HEK293 (cell line): ENCODE data around the gene RACK1.

Source experiments
- KLF7 ChIP-seq: fragments of 450-650 bp; formaldehyde crosslinking; IDR thresholded peaks from 2 replicates; pipeline ENCODE4 v1.5.1; 2016; ENCODE audit warnings: missing biosample characterization, missing genetic modification characterization, borderline replicate concordance
- MZF1 ChIP-seq: fragments of 450-650 bp; formaldehyde crosslinking; IDR thresholded peaks from 2 replicates; pipeline ENCODE4 v1.5.1; 2017; ENCODE audit warnings: missing biosample characterization, missing genetic modification characterization, borderline replicate concordance
- PATZ1 ChIP-seq: fragments of 450-650 bp; formaldehyde crosslinking; IDR thresholded peaks from 2 replicates; pipeline ENCODE4 v1.5.1; 2016; ENCODE audit warnings: missing biosample characterization, missing genetic modification characterization
- SP3 ChIP-seq: fragments of 450-650 bp; formaldehyde crosslinking; IDR thresholded peaks from 2 replicates; pipeline ENCODE4 v1.5.1; 2016; ENCODE audit warnings: missing biosample characterization, missing genetic modification characterization
- ZBTB26 ChIP-seq: fragments of 450-650 bp; formaldehyde crosslinking; optimal IDR thresholded peaks from 2 replicates; pipeline ENCODE3; 2016; ENCODE audit warnings: missing biosample characterization, mild to moderate bottlenecking, missing genetic modification characterization
- ZBTB7A ChIP-seq: fragments of 450-650 bp; formaldehyde crosslinking; IDR thresholded peaks from 2 replicates; pipeline ENCODE4 v1.5.1; 2016; ENCODE audit warnings: low read depth, missing biosample characterization, missing genetic modification characterization
- ZBTB8A ChIP-seq: fragments of 450-650 bp; formaldehyde crosslinking; IDR thresholded peaks from 2 replicates; pipeline ENCODE4 v1.5.1; 2016; ENCODE audit warnings: missing biosample characterization, missing genetic modification characterization
- ZEB2 ChIP-seq: fragments of 450-650 bp; formaldehyde crosslinking; IDR thresholded peaks from 2 replicates; pipeline ENCODE4 v1.5.1; 2016; ENCODE audit warnings: missing biosample characterization, missing genetic modification characterization
- ZNF24 ChIP-seq: fragments of 450-650 bp; formaldehyde crosslinking; IDR thresholded peaks from 2 replicates; pipeline ENCODE4 v1.5.1; 2016; ENCODE audit warnings: missing biosample characterization, missing genetic modification characterization
- ZNF610 ChIP-seq: fragments of 450-650 bp; formaldehyde crosslinking; IDR thresholded peaks from 2 replicates; pipeline ENCODE4 v1.5.1; 2016; ENCODE audit warnings: missing biosample characterization, missing genetic modification characterization, borderline replicate concordance
- ZNF660 ChIP-seq: fragments of 450-650 bp; IDR thresholded peaks from 2 replicates; pipeline ENCODE4 v1.5.1; 2018; ENCODE audit warnings: missing biosample characterization, mild to moderate bottlenecking, missing genetic modification characterization
- ZNF692 ChIP-seq: fragments of 450-650 bp; formaldehyde crosslinking; IDR thresholded peaks from 2 replicates; pipeline ENCODE4 v1.5.1; 2016; ENCODE audit warnings: missing biosample characterization, missing genetic modification characterization
- ZNF776 ChIP-seq: fragments of 450-650 bp; formaldehyde crosslinking; IDR thresholded peaks from 2 replicates; pipeline ENCODE4 v1.5.0; 2017; ENCODE audit warnings: missing biosample characterization, missing genetic modification characterization, borderline replicate concordance
- ZNF837 ChIP-seq: fragments of 450-650 bp; formaldehyde crosslinking; IDR thresholded peaks from 2 replicates; pipeline ENCODE4 v1.5.1; 2016; ENCODE audit warnings: missing biosample characterization, missing genetic modification characterization
- TF ChIP-seq, protein P1 (sequence below): sonication (generic); formaldehyde crosslinking; IDR thresholded peaks from 2 replicates; pipeline ENCODE4 v1.8.1; 2022; ENCODE audit warnings: mild to moderate bottlenecking, moderate library complexity, missing genetic modification reagents
- TF ChIP-seq, protein P2 (sequence below): fragments of 450-650 bp; formaldehyde crosslinking; IDR thresholded peaks from 2 replicates; pipeline ENCODE4 v1.5.1; 2016; ENCODE audit warnings: missing biosample characterization, missing genetic modification characterization
- TF ChIP-seq, protein P3 (sequence below): fragments of 450-650 bp; formaldehyde crosslinking; conservative IDR thresholded peaks from 2 replicates; pipeline ENCODE4 v1.5.1; 2016; ENCODE audit warnings: low read depth, missing biosample characterization, missing genetic modification characterization
- TF ChIP-seq, protein P4 (sequence below): fragments of 450-650 bp; formaldehyde crosslinking; IDR thresholded peaks from 2 replicates; pipeline ENCODE4 v1.5.1; 2016; ENCODE audit warnings: missing biosample characterization, missing genetic modification characterization
- TF ChIP-seq, protein P5 (sequence below): fragments of 450-650 bp; formaldehyde crosslinking; IDR thresholded peaks from 2 replicates; pipeline ENCODE4 v1.5.1; 2016; ENCODE audit warnings: missing biosample characterization, missing genetic modification characterization
- TF ChIP-seq, protein P6 (sequence below): fragments of 450-650 bp; formaldehyde crosslinking; IDR thresholded peaks from 2 replicates; pipeline ENCODE4 v1.5.1; 2016; ENCODE audit warnings: missing biosample characterization, missing genetic modification characterization, borderline replicate concordance

RACK1 gene

GRCh38 chr5:181260720-181261319 lies 17.1 kb upstream of the RACK1 start, which contains the start of gene TRIM52 (continued):
- TF ChIP-seq, protein P1, sequence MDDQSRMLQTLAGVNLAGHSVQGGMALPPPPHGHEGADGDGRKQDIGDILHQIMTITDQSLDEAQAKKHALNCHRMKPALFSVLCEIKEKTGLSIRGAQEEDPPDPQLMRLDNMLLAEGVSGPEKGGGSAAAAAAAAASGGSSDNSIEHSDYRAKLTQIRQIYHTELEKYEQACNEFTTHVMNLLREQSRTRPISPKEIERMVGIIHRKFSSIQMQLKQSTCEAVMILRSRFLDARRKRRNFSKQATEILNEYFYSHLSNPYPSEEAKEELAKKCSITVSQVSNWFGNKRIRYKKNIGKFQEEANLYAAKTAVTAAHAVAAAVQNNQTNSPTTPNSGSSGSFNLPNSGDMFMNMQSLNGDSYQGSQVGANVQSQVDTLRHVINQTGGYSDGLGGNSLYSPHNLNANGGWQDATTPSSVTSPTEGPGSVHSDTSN (CRISPR knock-in tag), result peak; percentile 90
- TF ChIP-seq KLF7 (tag by site-specific recombination) (peak; percentile 83; the same call in 1 of the 2 replicates), SP3 (peak; percentile 59), ZNF837 (tag by site-specific recombination) (peak; percentile 80; the same call in 1 of the 2 replicates), MZF1 (peak; percentile 18; the same call in 1 of the 2 replicates), ZNF24 (peak; percentile 64; the same call in 1 of the 2 replicates), ZNF692 (tag by site-specific recombination) (peak; percentile 66), ZBTB26 (tag by site-specific recombination) (peak; percentile 95), ZNF610 (tag by site-specific recombination) (0 out of 2 replicates have a peak, but pooled peaks have one; percentile 79), PATZ1 (tag by site-specific recombination) (peak; percentile 89), ZNF776 (no peak), ZBTB7A (peak; percentile 70), ZEB2 (tag by site-specific recombination) (peak; percentile 84), ZBTB8A (tag by site-specific recombination) (peak; percentile 59), ZNF660 (tag by site-specific recombination) (peak; percentile 87)
- TF ChIP-seq, protein P2, sequence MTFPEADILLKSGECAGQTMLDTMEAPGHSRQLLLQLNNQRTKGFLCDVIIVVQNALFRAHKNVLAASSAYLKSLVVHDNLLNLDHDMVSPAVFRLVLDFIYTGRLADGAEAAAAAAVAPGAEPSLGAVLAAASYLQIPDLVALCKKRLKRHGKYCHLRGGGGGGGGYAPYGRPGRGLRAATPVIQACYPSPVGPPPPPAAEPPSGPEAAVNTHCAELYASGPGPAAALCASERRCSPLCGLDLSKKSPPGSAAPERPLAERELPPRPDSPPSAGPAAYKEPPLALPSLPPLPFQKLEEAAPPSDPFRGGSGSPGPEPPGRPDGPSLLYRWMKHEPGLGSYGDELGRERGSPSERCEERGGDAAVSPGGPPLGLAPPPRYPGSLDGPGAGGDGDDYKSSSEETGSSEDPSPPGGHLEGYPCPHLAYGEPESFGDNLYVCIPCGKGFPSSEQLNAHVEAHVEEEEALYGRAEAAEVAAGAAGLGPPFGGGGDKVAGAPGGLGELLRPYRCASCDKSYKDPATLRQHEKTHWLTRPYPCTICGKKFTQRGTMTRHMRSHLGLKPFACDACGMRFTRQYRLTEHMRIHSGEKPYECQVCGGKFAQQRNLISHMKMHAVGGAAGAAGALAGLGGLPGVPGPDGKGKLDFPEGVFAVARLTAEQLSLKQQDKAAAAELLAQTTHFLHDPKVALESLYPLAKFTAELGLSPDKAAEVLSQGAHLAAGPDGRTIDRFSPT (tag by site-specific recombination), result peak; percentile 97
- TF ChIP-seq, protein P3, sequence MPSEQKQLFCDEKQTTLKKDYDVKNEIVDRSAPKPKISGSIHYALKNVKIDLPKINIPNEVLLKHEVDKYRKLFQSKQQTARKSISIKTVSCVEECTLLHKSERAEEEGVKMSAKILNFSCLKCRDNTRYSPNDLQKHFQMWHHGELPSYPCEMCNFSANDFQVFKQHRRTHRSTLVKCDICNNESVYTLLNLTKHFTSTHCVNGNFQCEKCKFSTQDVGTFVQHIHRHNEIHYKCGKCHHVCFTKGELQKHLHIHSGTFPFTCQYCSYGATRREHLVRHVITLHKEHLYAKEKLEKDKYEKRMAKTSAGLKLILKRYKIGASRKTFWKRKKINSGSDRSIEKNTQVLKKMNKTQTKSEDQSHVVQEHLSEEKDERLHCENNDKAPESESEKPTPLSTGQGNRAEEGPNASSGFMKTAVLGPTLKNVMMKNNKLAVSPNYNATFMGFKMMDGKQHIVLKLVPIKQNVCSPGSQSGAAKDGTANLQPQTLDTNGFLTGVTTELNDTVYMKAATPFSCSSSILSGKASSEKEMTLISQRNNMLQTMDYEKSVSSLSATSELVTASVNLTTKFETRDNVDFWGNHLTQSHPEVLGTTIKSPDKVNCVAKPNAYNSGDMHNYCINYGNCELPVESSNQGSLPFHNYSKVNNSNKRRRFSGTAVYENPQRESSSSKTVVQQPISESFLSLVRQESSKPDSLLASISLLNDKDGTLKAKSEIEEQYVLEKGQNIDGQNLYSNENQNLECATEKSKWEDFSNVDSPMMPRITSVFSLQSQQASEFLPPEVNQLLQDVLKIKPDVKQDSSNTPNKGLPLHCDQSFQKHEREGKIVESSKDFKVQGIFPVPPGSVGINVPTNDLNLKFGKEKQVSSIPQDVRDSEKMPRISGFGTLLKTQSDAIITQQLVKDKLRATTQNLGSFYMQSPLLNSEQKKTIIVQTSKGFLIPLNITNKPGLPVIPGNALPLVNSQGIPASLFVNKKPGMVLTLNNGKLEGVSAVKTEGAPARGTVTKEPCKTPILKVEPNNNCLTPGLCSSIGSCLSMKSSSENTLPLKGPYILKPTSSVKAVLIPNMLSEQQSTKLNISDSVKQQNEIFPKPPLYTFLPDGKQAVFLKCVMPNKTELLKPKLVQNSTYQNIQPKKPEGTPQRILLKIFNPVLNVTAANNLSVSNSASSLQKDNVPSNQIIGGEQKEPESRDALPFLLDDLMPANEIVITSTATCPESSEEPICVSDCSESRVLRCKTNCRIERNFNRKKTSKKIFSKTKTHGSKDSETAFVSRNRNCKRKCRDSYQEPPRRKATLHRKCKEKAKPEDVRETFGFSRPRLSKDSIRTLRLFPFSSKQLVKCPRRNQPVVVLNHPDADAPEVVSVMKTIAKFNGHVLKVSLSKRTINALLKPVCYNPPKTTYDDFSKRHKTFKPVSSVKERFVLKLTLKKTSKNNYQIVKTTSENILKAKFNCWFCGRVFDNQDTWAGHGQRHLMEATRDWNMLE (tag by site-specific recombination), result no peak
- TF ChIP-seq, protein P4, sequence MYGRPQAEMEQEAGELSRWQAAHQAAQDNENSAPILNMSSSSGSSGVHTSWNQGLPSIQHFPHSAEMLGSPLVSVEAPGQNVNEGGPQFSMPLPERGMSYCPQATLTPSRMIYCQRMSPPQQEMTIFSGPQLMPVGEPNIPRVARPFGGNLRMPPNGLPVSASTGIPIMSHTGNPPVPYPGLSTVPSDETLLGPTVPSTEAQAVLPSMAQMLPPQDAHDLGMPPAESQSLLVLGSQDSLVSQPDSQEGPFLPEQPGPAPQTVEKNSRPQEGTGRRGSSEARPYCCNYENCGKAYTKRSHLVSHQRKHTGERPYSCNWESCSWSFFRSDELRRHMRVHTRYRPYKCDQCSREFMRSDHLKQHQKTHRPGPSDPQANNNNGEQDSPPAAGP (tag by site-specific recombination), result peak; percentile 92
- TF ChIP-seq, protein P5, sequence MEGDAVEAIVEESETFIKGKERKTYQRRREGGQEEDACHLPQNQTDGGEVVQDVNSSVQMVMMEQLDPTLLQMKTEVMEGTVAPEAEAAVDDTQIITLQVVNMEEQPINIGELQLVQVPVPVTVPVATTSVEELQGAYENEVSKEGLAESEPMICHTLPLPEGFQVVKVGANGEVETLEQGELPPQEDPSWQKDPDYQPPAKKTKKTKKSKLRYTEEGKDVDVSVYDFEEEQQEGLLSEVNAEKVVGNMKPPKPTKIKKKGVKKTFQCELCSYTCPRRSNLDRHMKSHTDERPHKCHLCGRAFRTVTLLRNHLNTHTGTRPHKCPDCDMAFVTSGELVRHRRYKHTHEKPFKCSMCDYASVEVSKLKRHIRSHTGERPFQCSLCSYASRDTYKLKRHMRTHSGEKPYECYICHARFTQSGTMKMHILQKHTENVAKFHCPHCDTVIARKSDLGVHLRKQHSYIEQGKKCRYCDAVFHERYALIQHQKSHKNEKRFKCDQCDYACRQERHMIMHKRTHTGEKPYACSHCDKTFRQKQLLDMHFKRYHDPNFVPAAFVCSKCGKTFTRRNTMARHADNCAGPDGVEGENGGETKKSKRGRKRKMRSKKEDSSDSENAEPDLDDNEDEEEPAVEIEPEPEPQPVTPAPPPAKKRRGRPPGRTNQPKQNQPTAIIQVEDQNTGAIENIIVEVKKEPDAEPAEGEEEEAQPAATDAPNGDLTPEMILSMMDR, result peak; percentile 62; the same call in 1 of the 2 replicates
- TF ChIP-seq, protein P6, sequence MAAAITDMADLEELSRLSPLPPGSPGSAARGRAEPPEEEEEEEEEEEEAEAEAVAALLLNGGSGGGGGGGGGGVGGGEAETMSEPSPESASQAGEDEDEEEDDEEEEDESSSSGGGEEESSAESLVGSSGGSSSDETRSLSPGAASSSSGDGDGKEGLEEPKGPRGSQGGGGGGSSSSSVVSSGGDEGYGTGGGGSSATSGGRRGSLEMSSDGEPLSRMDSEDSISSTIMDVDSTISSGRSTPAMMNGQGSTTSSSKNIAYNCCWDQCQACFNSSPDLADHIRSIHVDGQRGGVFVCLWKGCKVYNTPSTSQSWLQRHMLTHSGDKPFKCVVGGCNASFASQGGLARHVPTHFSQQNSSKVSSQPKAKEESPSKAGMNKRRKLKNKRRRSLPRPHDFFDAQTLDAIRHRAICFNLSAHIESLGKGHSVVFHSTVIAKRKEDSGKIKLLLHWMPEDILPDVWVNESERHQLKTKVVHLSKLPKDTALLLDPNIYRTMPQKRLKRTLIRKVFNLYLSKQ (tag by site-specific recombination), result no peak
